Measurements from ENCODE around the gene CUEDC2. TPM values are rescaled to one million over a fixed set of nuclear protein-coding genes. Genes with fewer than 3 reads are reported as not detected.

CUEDC2 gene
- total and polyA plus RNA-seq, 2 experiments from 2014 or later = 45.4 to 79.9 TPM

GRCh38 chr10:102404361-102405107 lies 27.8 kb downstream of the CUEDC2 start:
- H3K79me2 ChIP-seq = no peaks in the 10 kb centered on the region
- no peaks in the 10 kb centered on the region for H3K9me2 ChIP-seq (replicated peaks; ENCODE audit: insufficient read depth)
- H3K36me3 ChIP-seq (replicated peaks; ENCODE audit: insufficient read depth, low read depth) = no peaks in the 10 kb centered on the region
- WGBS (ENCODE audit: low lambda C conversion rate, missing lambda C conversion rate) = 96% methylated on average over 16 of the region's 17 CpGs
- H3K9me3 ChIP-seq (ENCODE audit: low read depth) = no peaks in the 10 kb centered on the region
- H4K20me1 ChIP-seq (ENCODE audit: insufficient read depth, poor library complexity, severe bottlenecking) = no peaks in the 10 kb centered on the region
- H3K4me2 ChIP-seq = no peak overlapping the region
- peaks cover 15% of the 10 kb centered on the region for H3K4me1 ChIP-seq (ENCODE audit: insufficient read depth)
- TF ChIP-seq CTCF (IDR thresholded peaks at IDR 0.05; ENCODE audit: poor library complexity) (no peak), EZH2phosphoT487 (IDR thresholded peaks at IDR 0.05; ENCODE audit: low read depth, severe bottlenecking, unreplicated experiment) (no peak), EZH2 (IDR thresholded peaks at IDR 0.05; ENCODE audit: borderline replicate concordance) (no peak)
- H3K27me3 ChIP-seq = peaks cover 14% of the 10 kb centered on the region
- no peak overlapping the region for H2AFZ ChIP-seq
- no peak for DNase-seq (ENCODE audit: low spot score)
- no peak overlapping the region for H3K27ac ChIP-seq
- H3K4me3 ChIP-seq = no peak overlapping the region

- 93% methylated on average over 9 of the region's 13 CpGs for WGBS (ENCODE audit: low lambda C conversion rate, missing lambda C conversion rate)
- Histone ChIP-seq H3K79me2 (no peaks in the 10 kb centered on the region), H4K20me1 (ENCODE audit: insufficient read depth, poor library complexity, severe bottlenecking) (no peaks in the 10 kb centered on the region), H2AFZ (no peak overlapping the region), H3K9me2 (replicated peaks; ENCODE audit: insufficient read depth) (no peaks in the 10 kb centered on the region), H3K27ac (no peak overlapping the region), H3K4me3 (no peak overlapping the region), H3K36me3 (replicated peaks; ENCODE audit: insufficient read depth, low read depth) (no peaks in the 10 kb centered on the region), H3K4me2 (no peak overlapping the region), H3K4me1 (ENCODE audit: insufficient read depth) (peaks cover 8% of the 10 kb centered on the region), H3K27me3 (peaks cover 6% of the 10 kb centered on the region), H3K9me3 (ENCODE audit: low read depth) (no peaks in the 10 kb centered on the region)
- TF ChIP-seq CTCF (IDR thresholded peaks at IDR 0.05; ENCODE audit: poor library complexity) = no peak
- no peak for TF ChIP-seq EZH2phosphoT487 (IDR thresholded peaks at IDR 0.05; ENCODE audit: low read depth, severe bottlenecking, unreplicated experiment)
- no peak for TF ChIP-seq EZH2 (IDR thresholded peaks at IDR 0.05; ENCODE audit: borderline replicate concordance)
- no peak for DNase-seq (ENCODE audit: low spot score)
Measured at GRCh38 chr10:102403115-102403514, 29.3 kb downstream of the CUEDC2 start.

- Histone ChIP-seq H3K4me2 (no peak overlapping the region), H3K79me2 (no peaks in the 10 kb centered on the region), H3K36me3 (replicated peaks; ENCODE audit: insufficient read depth, low read depth) (no peaks in the 10 kb centered on the region), H2AFZ (no peak overlapping the region), H3K9me3 (ENCODE audit: low read depth) (no peaks in the 10 kb centered on the region), H4K20me1 (ENCODE audit: insufficient read depth, poor library complexity, severe bottlenecking) (no peaks in the 10 kb centered on the region), H3K4me1 (ENCODE audit: insufficient read depth) (peaks cover 8% of the 10 kb centered on the region), H3K9me2 (replicated peaks; ENCODE audit: insufficient read depth) (no peaks in the 10 kb centered on the region), H3K4me3 (no peak overlapping the region), H3K27ac (no peak overlapping the region), H3K27me3 (peaks cover 1% of the 10 kb centered on the region)
- WGBS (ENCODE audit: low lambda C conversion rate, missing lambda C conversion rate) = 93% methylated on average over 5 of the region's 5 CpGs
- TF ChIP-seq EZH2phosphoT487 (IDR thresholded peaks at IDR 0.05; ENCODE audit: low read depth, severe bottlenecking, unreplicated experiment) (no peak), EZH2 (IDR thresholded peaks at IDR 0.05; ENCODE audit: borderline replicate concordance) (no peak), CTCF (IDR thresholded peaks at IDR 0.05; ENCODE audit: poor library complexity) (no peak)
- DNase-seq (ENCODE audit: low spot score) = no peak
Measured at GRCh38 chr10:102402512-102402896, 29.9 kb downstream of the CUEDC2 start.

Data from hepatocyte (in vitro differentiated cells).